PC-3 (cell line): Measurements from ENCODE around the gene SLC44A3. TPM values are rescaled to one million over a fixed set of nuclear protein-coding genes. Genes with fewer than 3 reads are reported as not detected.

ENCODE experiments used
- ATAC-seq: fragments of 200-7000 bp; cut with Tn5 transposase; 2 replicates; pipeline ENCODE4 v1.9.1; 2020; ENCODE audit warnings: mild to moderate bottlenecking, moderate library complexity
- BruUV-seq: library from RNA; stranded (reverse); fragments of 400-500 nt; replicated peaks from 2 replicates; lab custom pipeline; 2021; lab: Mats Ljungman, UMichigan
- CTCF ChIA-PET: fragments of 300-600 bp; sonication (Branson Sonifier 250); formaldehyde crosslinking; loops from one replicate; lab custom pipeline; 2022; ENCODE audit warnings: antibody characterized with exemption; lab: Charles Lee
- POLR2A ChIA-PET: fragments of 300-600 bp; sonication (Branson Sonifier 250); formaldehyde crosslinking; loops from one replicate; lab custom pipeline; 2022; ENCODE audit warnings: antibody characterized with exemption; ENCODE audit not compliant: unreplicated experiment; lab: Charles Lee
- DNase-seq: peaks from one replicate; pipeline ENCODE4 v3.0.0-alpha.2; 2015
- H2AFZ ChIP-seq: fragments of 300-600 bp; sonication (generic); 2 replicates; pipeline ENCODE4 v1.6.0; 2016; ENCODE audit warnings: antibody characterized with exemption, low read length
- H3F3A ChIP-seq: fragments of 300-600 bp; sonication (generic); one replicate; pipeline ENCODE4 v1.6.0; 2017; ENCODE audit warnings: antibody characterized with exemption, low read length, control low read depth, mild to moderate bottlenecking; ENCODE audit not compliant: unreplicated experiment
- H3K27ac ChIP-seq: fragments of 300-600 bp; sonication (generic); 2 replicates; pipeline ENCODE4 v1.5.1; 2016; ENCODE audit warnings: mild to moderate bottlenecking, low read length
- H3K27me3 ChIP-seq: fragments of 300-600 bp; sonication (generic); 2 replicates; pipeline ENCODE4 v1.6.1; 2016; ENCODE audit warnings: low read length, mixed read lengths
- H3K36me3 ChIP-seq: fragments of 300-600 bp; sonication (generic); 2 replicates; pipeline ENCODE4 v1.6.1; 2016; ENCODE audit warnings: low read depth, mixed run types, low read length, mixed read lengths
- H3K4me1 ChIP-seq: fragments of 300-600 bp; sonication (generic); 2 replicates; pipeline ENCODE4 v1.5.1; 2016; ENCODE audit warnings: low read length; ENCODE audit not compliant: insufficient read depth
- H3K4me2 ChIP-seq: fragments of 300-600 bp; sonication (generic); 2 replicates; pipeline ENCODE4 v1.6.0; 2016; ENCODE audit warnings: low read length
- H3K4me3 ChIP-seq: fragments of 300-600 bp; sonication (generic); 2 replicates; pipeline ENCODE4 v1.5.1; 2016; ENCODE audit warnings: mild to moderate bottlenecking, low read length, mixed read lengths
- H3K79me2 ChIP-seq: fragments of 300-600 bp; sonication (generic); 2 replicates; pipeline ENCODE4 v1.6.1; 2017; ENCODE audit warnings: low read length, mixed read lengths
- H3K9ac ChIP-seq: fragments of 300-600 bp; sonication (generic); 2 replicates; pipeline ENCODE4 v1.6.0; 2016; ENCODE audit warnings: mild to moderate bottlenecking, low read length
- H3K9me2 ChIP-seq: fragments of 300-600 bp; sonication (generic); replicated peaks from 2 replicates; pipeline ENCODE4 v1.6.1; 2016; ENCODE audit warnings: mixed run types, low read length, mixed read lengths
- H3K9me3 ChIP-seq: fragments of 300-600 bp; sonication (generic); 2 replicates; pipeline ENCODE4 v1.6.1; 2016; ENCODE audit warnings: low read length, mixed read lengths
- H4K20me1 ChIP-seq: fragments of 300-600 bp; sonication (generic); 2 replicates; pipeline ENCODE4 v1.6.1; 2016; ENCODE audit warnings: low read length, mixed read lengths
- CTCF ChIP-seq: fragments of 300-600 bp; sonication (generic); conservative IDR thresholded peaks from 2 replicates; pipeline ENCODE4 v1.5.1; 2017; ENCODE audit warnings: antibody characterized with exemption, low read depth, mild to moderate bottlenecking, low read length
- EZH2 ChIP-seq: fragments of 300-600 bp; sonication (generic); IDR thresholded peaks from one replicate; pipeline ENCODE4 v1.6.1; 2017; ENCODE audit warnings: antibody characterized with exemption, mild to moderate bottlenecking, low read length; ENCODE audit not compliant: unreplicated experiment
- EZH2phosphoT487 ChIP-seq: fragments of 300-600 bp; sonication (generic); IDR thresholded peaks from 2 replicates; pipeline ENCODE4 v1.6.1; 2018; ENCODE audit warnings: mild to moderate bottlenecking, antibody characterized with exemption, low read length, borderline replicate concordance
- intact Hi-C: fragments of 100-400 bp; cut with micrococcal nuclease; formaldehyde crosslinking; loops from 2 replicates; pipeline ENCODE4 v1.9.0; 2023
- total RNA-seq: library from RNA; depleted of rRNA; stranded (reverse); fragments of >200 nt; gene quantifications from 2 replicates; pipeline ENCODE4 v1.2.3, GENCODE V29; 2014

Gene SLC44A3
- total RNA-seq, 1 experiment from 2014 or later = 9.2 TPM

DNA sequence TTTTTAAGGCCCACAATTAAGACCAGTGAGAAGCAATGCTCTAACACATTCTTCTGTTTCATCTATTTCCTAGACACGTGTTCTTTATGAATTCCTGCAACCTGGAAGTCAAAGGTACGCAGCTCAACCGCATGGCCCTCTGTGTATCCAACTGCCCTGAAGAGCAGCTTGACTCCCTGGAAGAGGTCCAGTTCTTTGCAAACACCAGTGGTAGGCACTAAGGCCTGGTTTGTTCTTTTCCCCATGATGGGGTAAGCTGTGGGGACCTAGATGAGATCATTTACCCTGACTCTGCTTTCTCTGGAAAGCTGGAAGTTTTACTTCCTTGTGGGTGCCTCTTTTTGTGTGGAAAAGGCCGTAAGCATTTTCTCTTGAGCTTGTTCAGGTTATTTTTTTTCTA is 7.3 kb downstream of the SLC44A3 start:
- Histone ChIP-seq H3K9me3 (no peaks in the 10 kb centered on the region), H3K4me1 (peaks cover 32% of the 10 kb centered on the region), H4K20me1 (no peaks in the 10 kb centered on the region), H3K9ac (no peak overlapping the region), H3K36me3 (no peaks in the 10 kb centered on the region; the same call in 1 of the 2 replicates), H3K27ac (no peak overlapping the region), H3K9me2 (no peaks in the 10 kb centered on the region), H3K4me2 (no peak overlapping the region), H3F3A (no peaks in the 10 kb centered on the region), H3K27me3 (no peaks in the 10 kb centered on the region), H2AFZ (no peak overlapping the region), H3K79me2 (peaks cover 5% of the 10 kb centered on the region; the same call in 1 of the 2 replicates), H3K4me3 (no peak overlapping the region)
- intact Hi-C loops = no loop called here
- ATAC-seq = no peak
- no peak for DNase-seq
- ChIA-PET CTCF (no interaction called here), POLR2A (no interaction called here)
- TF ChIP-seq CTCF (no peak), EZH2phosphoT487 (no peak), EZH2 (no peak)
- BruUV-seq = no TSS peak

GRCh38 chr1:94828251-94828650 is 8.1 kb downstream of the SLC44A3 start:
- peak; percentile 71 for ATAC-seq
- DNase-seq = peak; percentile 77
- H2AFZ ChIP-seq = no peak overlapping the region
- no peak overlapping the region for H3K4me3 ChIP-seq
- TF ChIP-seq EZH2 (no peak), EZH2phosphoT487 (no peak), CTCF (no peak)
- H3K4me2 ChIP-seq = peak overlapping the region; percentile 15; the same call in 1 of the 2 replicates
- intact Hi-C loops = no loop called here
- H3K4me1 ChIP-seq = peaks cover 24% of the 10 kb centered on the region
- no peaks in the 10 kb centered on the region for H3K9me2 ChIP-seq
- no peaks in the 10 kb centered on the region for H3K79me2 ChIP-seq
- H4K20me1 ChIP-seq = no peaks in the 10 kb centered on the region
- H3K27ac ChIP-seq = peak overlapping the region; percentile 27; the same call in 1 of the 2 replicates
- ChIA-PET POLR2A (no interaction called here), CTCF (no interaction called here)
- no peaks in the 10 kb centered on the region for H3F3A ChIP-seq
- H3K36me3 ChIP-seq = no peaks in the 10 kb centered on the region; the same call in 1 of the 2 replicates
- H3K9me3 ChIP-seq = no peaks in the 10 kb centered on the region
- no TSS peak for BruUV-seq
- H3K9ac ChIP-seq = no peak overlapping the region
- no peaks in the 10 kb centered on the region for H3K27me3 ChIP-seq

GRCh38 chr1:94831641-94832040 is 11.5 kb downstream of the SLC44A3 start:
- H3K79me2 ChIP-seq = no peaks in the 10 kb centered on the region
- H4K20me1 ChIP-seq = no peaks in the 10 kb centered on the region
- no peak overlapping the region for H3K9ac ChIP-seq
- H3K36me3 ChIP-seq = no peaks in the 10 kb centered on the region; the same call in 1 of the 2 replicates
- H3K4me3 ChIP-seq = no peak overlapping the region
- H3K4me2 ChIP-seq = no peak overlapping the region
- no peaks in the 10 kb centered on the region for H3K9me3 ChIP-seq
- no peaks in the 10 kb centered on the region for H3K9me2 ChIP-seq
- no peak overlapping the region for H2AFZ ChIP-seq
- no peak for DNase-seq
- ChIA-PET POLR2A (no interaction called here), CTCF (no interaction called here)
- H3K27ac ChIP-seq = no peak overlapping the region
- no TSS peak for BruUV-seq
- intact Hi-C loops = no loop called here
- H3K27me3 ChIP-seq = no peaks in the 10 kb centered on the region
- H3F3A ChIP-seq = no peaks in the 10 kb centered on the region
- peaks cover 12% of the 10 kb centered on the region for H3K4me1 ChIP-seq
- no peak for ATAC-seq
- no peak for TF ChIP-seq CTCF
- no peak for TF ChIP-seq EZH2phosphoT487
- no peak for TF ChIP-seq EZH2
